Spleen (tissue), 7 donors: ENCODE data around the gene FIGNL1.

Experiments
- POLR2A ChIP-seq, 3 donors: fragments of 450-650 bp; IDR thresholded peaks; one replicate each; pipeline ENCODE4 v1.5.1; 2017; ENCODE audit warnings: antibody characterized with exemption in 3 of 3, mild to moderate bottlenecking in 1 of 3
- TF ChIP-seq, protein P1 (sequence below), 11 experiments: fragments of 200-600 bp in 7 of 11; fragments of 450-650 bp in 4 of 11; sonication (generic) in 4 of 11; IDR thresholded peaks in 8 of 11; conservative IDR thresholded peaks in 3 of 11; 1 replicate in 7 of 11; 2 replicates in 4 of 11; pipeline versions ENCODE4 v1.4.0 to v1.8.0; 2016 to 2021; ENCODE audit warnings: antibody characterized with exemption in 11 of 11, inconsistent platforms in 4 of 11, mild to moderate bottlenecking in 1 of 11
- donor health status: DM: no; HTN: no; CAD: no; lungs with moderate emphysema.
- donor health status: DM: no; HTN: no; CAD: no.
- donor health status: DM: no; HTN: no; CAD: no.

- TF ChIP-seq, protein P1, sequence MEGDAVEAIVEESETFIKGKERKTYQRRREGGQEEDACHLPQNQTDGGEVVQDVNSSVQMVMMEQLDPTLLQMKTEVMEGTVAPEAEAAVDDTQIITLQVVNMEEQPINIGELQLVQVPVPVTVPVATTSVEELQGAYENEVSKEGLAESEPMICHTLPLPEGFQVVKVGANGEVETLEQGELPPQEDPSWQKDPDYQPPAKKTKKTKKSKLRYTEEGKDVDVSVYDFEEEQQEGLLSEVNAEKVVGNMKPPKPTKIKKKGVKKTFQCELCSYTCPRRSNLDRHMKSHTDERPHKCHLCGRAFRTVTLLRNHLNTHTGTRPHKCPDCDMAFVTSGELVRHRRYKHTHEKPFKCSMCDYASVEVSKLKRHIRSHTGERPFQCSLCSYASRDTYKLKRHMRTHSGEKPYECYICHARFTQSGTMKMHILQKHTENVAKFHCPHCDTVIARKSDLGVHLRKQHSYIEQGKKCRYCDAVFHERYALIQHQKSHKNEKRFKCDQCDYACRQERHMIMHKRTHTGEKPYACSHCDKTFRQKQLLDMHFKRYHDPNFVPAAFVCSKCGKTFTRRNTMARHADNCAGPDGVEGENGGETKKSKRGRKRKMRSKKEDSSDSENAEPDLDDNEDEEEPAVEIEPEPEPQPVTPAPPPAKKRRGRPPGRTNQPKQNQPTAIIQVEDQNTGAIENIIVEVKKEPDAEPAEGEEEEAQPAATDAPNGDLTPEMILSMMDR (IDR thresholded peaks at IDR 0.05 in 8 of 11, conservative IDR thresholded peaks at IDR 0.05 in 3 of 11), result no peak
- no peak for TF ChIP-seq POLR2A (IDR thresholded peaks at IDR 0.05)
These were observed 34.2 kb downstream of the FIGNL1 start for GRCh38 chr7:50415844-50416364.
